Activated CD4-positive, alpha-beta T cell treated with anti-CD3 and anti-CD28 coated beads for 4 hours (primary cell): ENCODE measurements around the gene PRCC.

ENCODE experiments used
- DNase-seq, 2 donors: peaks; one replicate each; pipeline ENCODE4 v3.0.0-alpha.2; 2020

PRCC gene

GRCh38 chr1:156767101-156767878, at the start of gene PRCC:
Gene PRCC, plus strand, starts transcription at chr1:156767535. Its CDS starts 237 bp downstream, at chr1:156767772.
- peak; percentile 95 to 96 for DNase-seq

GRCh38 chr1:156721131-156721530, 46.2 kb upstream of the PRCC start:
- no peak for DNase-seq

- no peak for DNase-seq
Observed at GRCh38 chr1:156721535-156721934, 45.8 kb upstream of the PRCC start.

GRCh38 chr1:156725683-156726280, 41.6 kb upstream of the PRCC start:
- peak; percentile 73 to 75 for DNase-seq

- peak; percentile 50 to 59 for DNase-seq
Observed at GRCh38 chr1:156726549-156727226, 40.6 kb upstream of the PRCC start.

- DNase-seq, result no peak
Observed at GRCh38 chr1:156727492-156727891, 39.8 kb upstream of the PRCC start.

- DNase-seq, result peak in 1 of 2 donors; percentile 56
Observed at GRCh38 chr1:156727926-156728598, 39.3 kb upstream of the PRCC start, which contains the start of gene METTL25B. Gene METTL25B, plus strand, starts transcription at chr1:156728469. Its CDS starts 636 bp downstream, at chr1:156729105.

GRCh38 chr1:156728599-156729462, 38.5 kb upstream of the PRCC start, which contains the start of gene ISG20L2:
Gene ISG20L2, minus strand, starts transcription at chr1:156728766. Its CDS starts 1,114 bp downstream, at chr1:156727652.
- DNase-seq, result peak; percentile 91 to 95

- DNase-seq, result no peak
Observed at GRCh38 chr1:156733989-156734584, 33.2 kb upstream of the PRCC start.

GRCh38 chr1:156738407-156738806, 28.9 kb upstream of the PRCC start:
- DNase-seq, result no peak

GRCh38 chr1:156738916-156739315, 28.4 kb upstream of the PRCC start:
- DNase-seq, result no peak

- DNase-seq, result peak in 1 of 2 donors; percentile 30
Observed at GRCh38 chr1:156740237-156740740, 27.0 kb upstream of the PRCC start.

- peak; percentile 94 to 96 for DNase-seq
Observed at GRCh38 chr1:156740741-156741480, 26.4 kb upstream of the PRCC start, which contains the start of gene MRPL24. Gene MRPL24, minus strand, starts transcription at chr1:156741088. Its CDS starts 2,384 bp downstream, at chr1:156738704.

GRCh38 chr1:156741481-156741983, 25.8 kb upstream of the PRCC start:
- DNase-seq, result no peak

- DNase-seq, result no peak
Observed at GRCh38 chr1:156742017-156742416, 25.3 kb upstream of the PRCC start.

GRCh38 chr1:156742801-156743200, 24.5 kb upstream of the PRCC start:
- no peak for DNase-seq

- no peak for DNase-seq
Observed at GRCh38 chr1:156743367-156744302, 23.7 kb upstream of the PRCC start.

- no peak for DNase-seq
Observed at GRCh38 chr1:156744344-156744743, 23.0 kb upstream of the PRCC start.
